HCEC 1CT (cell line): ENCODE measurements around the gene TMIGD2.
A peak's percentile ranks its signal among the peaks of the same experiment; 100 is the strongest.
"Not testable (repeated sequence)": the region's sequence is repeated elsewhere in the genome, so short reads cannot be mapped to it uniquely, and the experiment has no call there.

Experiments used
- DNase-seq: peaks from one replicate; pipeline ENCODE4 v3.0.0-alpha.2; 2017

Gene TMIGD2

GRCh38 chr19:4302243-4302640, at the start of gene TMIGD2:
TSS of gene TMIGD2 (minus strand) at chr19:4302389. CDS start at chr19:4302385, 4 bp downstream.
- no peak for DNase-seq

- DNase-seq = no peak
Observed at GRCh38 chr19:4350726-4351125, 48.5 kb upstream of the TMIGD2 start.

- no peak for DNase-seq
Observed at GRCh38 chr19:4350111-4350510, 47.9 kb upstream of the TMIGD2 start.

GRCh38 chr19:4349225-4349624, 47.0 kb upstream of the TMIGD2 start:
- DNase-seq = not testable (repeated sequence)

- DNase-seq = no peak
Observed at GRCh38 chr19:4347521-4347920, 45.3 kb upstream of the TMIGD2 start.

- DNase-seq = no peak
Observed at GRCh38 chr19:4346020-4346383, 43.8 kb upstream of the TMIGD2 start.

GRCh38 chr19:4345342-4346019, 43.3 kb upstream of the TMIGD2 start:
- DNase-seq = no peak

- DNase-seq = peak; percentile 73
Observed at GRCh38 chr19:4343370-4344307, 41.5 kb upstream of the TMIGD2 start, which contains the start of gene MPND. TSS of gene MPND (plus strand) at chr19:4343562. CDS start at chr19:4343594, 32 bp downstream.

- peak; percentile 100 for DNase-seq
Observed at GRCh38 chr19:4342615-4343369, 40.6 kb upstream of the TMIGD2 start.

- DNase-seq = peak; percentile 21
Observed at GRCh38 chr19:4342314-4342614, 40.1 kb upstream of the TMIGD2 start.

- no peak for DNase-seq
Observed at GRCh38 chr19:4338441-4339355, 36.5 kb upstream of the TMIGD2 start, which contains the start of gene STAP2. TSS of gene STAP2 (minus strand) at chr19:4338827. CDS start at chr19:4338753, 74 bp downstream.

GRCh38 chr19:4337906-4338440, 35.8 kb upstream of the TMIGD2 start:
- no peak for DNase-seq

GRCh38 chr19:4334929-4335570, 32.9 kb upstream of the TMIGD2 start:
- DNase-seq = no peak

- DNase-seq = no peak
Observed at GRCh38 chr19:4329858-4330257, 27.7 kb upstream of the TMIGD2 start.

- DNase-seq = not testable (repeated sequence)
Observed at GRCh38 chr19:4328991-4329681, 26.9 kb upstream of the TMIGD2 start.

- DNase-seq = peak; percentile 81
Observed at GRCh38 chr19:4328243-4328990, 26.2 kb upstream of the TMIGD2 start.

- no peak for DNase-seq
Observed at GRCh38 chr19:4327877-4328242, 25.7 kb upstream of the TMIGD2 start.

- DNase-seq = peak; percentile 24
Observed at GRCh38 chr19:4327252-4327876, 25.2 kb upstream of the TMIGD2 start.

- DNase-seq = no peak
Observed at GRCh38 chr19:4326837-4327251, 24.7 kb upstream of the TMIGD2 start.
